Fibroblast of villous mesenchyme (primary cell): Measurements from ENCODE around the gene GYG2. TPM values are rescaled to one million over a fixed set of nuclear protein-coding genes. Genes with fewer than 3 reads are reported as not detected.
"Not testable (repeated sequence)": the region's sequence is repeated elsewhere in the genome, so short reads cannot be mapped to it uniquely, and the experiment has no call there.

ENCODE experiments used
- DNase-seq: peaks from one replicate; pipeline ENCODE4 v3.0.0-alpha.2; 2010; ENCODE audit warnings: low read depth
- H3K4me3 ChIP-seq: 2 replicates; pipeline ENCODE4 v1.5.1; 2011; ENCODE audit warnings: low read depth, mild to moderate bottlenecking, low read length
- total RNA-seq: library from RNA; depleted of rRNA; stranded (reverse); fragments of >200 nt; gene quantifications from 2 replicates; pipeline ENCODE4 v1.2.3, GENCODE V29; 2012
- TF ChIP-seq, protein P1 (sequence below): IDR thresholded peaks from 2 replicates; pipeline ENCODE4 v1.5.1; 2012; ENCODE audit warnings: low read depth, mild to moderate bottlenecking, low read length; ENCODE audit not compliant: insufficient read depth

Gene GYG2
- total RNA-seq, 1 donor: 3.5 TPM

DNA sequence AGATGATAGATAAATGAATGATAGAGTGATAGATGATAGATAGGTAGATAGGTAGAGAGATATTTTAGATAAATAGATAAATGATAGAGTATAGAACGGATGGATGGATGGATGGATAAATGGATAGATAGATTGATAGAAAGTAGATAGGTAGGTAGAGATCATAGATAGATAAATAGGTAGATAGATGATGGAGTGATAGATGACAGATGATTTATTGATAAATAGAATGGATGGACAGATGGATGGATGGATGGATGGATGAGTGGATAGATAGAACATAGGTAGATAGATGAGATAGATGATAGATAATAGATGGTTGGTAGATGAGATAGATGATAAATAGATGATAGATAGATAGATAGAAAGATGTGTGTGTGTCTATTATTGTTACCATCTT is 50.9 kb downstream of the GYG2 start:
- DNase-seq: no peak
- H3K4me3 ChIP-seq: no peak overlapping the region
- TF ChIP-seq, protein P1, sequence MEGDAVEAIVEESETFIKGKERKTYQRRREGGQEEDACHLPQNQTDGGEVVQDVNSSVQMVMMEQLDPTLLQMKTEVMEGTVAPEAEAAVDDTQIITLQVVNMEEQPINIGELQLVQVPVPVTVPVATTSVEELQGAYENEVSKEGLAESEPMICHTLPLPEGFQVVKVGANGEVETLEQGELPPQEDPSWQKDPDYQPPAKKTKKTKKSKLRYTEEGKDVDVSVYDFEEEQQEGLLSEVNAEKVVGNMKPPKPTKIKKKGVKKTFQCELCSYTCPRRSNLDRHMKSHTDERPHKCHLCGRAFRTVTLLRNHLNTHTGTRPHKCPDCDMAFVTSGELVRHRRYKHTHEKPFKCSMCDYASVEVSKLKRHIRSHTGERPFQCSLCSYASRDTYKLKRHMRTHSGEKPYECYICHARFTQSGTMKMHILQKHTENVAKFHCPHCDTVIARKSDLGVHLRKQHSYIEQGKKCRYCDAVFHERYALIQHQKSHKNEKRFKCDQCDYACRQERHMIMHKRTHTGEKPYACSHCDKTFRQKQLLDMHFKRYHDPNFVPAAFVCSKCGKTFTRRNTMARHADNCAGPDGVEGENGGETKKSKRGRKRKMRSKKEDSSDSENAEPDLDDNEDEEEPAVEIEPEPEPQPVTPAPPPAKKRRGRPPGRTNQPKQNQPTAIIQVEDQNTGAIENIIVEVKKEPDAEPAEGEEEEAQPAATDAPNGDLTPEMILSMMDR: no peak

DNA sequence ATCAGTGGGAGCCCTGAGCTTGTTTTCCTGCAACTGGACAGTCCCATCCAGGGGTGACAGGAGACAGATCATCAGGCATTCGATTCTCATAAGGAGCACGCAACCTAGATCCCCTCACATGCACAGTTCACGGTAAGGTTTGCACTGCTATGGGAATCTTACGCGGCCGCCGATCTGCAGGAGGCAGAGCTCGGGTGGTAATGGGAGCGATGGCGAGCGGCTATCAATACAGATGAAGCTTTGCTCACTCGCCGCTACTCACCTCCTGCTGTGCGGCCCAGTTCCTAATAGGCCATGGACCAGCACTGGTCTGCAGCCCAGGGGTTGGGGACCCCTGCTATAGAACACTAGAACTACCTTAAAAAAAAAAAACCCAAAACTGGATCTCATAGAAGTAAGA is 55.0 kb downstream of the GYG2 start:
- TF ChIP-seq, protein P1: no peak
- H3K4me3 ChIP-seq: no peak overlapping the region
- no peak for DNase-seq

DNA sequence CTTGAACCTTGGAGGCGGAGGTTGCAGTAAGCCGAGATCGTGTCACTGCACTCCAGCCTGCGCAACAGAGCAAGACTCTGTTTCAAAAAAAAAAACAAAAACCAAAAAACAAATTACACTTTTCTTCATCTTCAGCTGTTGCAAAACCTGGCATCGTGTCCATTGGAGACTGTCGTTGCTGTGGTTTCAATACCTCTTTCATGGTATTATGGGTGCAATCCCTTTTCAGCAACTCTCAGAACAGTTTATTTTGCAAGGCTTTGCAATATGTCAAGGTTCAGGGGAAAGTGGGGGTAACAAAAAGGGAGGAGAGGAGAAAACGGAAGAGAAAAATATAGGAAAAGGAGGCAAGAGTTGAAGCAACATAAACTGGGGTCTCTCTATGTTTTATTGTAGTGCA is 59.6 kb downstream of the GYG2 start:
- DNase-seq: peak; percentile 43
- TF ChIP-seq, protein P1: no peak
- no peak overlapping the region for H3K4me3 ChIP-seq

DNA sequence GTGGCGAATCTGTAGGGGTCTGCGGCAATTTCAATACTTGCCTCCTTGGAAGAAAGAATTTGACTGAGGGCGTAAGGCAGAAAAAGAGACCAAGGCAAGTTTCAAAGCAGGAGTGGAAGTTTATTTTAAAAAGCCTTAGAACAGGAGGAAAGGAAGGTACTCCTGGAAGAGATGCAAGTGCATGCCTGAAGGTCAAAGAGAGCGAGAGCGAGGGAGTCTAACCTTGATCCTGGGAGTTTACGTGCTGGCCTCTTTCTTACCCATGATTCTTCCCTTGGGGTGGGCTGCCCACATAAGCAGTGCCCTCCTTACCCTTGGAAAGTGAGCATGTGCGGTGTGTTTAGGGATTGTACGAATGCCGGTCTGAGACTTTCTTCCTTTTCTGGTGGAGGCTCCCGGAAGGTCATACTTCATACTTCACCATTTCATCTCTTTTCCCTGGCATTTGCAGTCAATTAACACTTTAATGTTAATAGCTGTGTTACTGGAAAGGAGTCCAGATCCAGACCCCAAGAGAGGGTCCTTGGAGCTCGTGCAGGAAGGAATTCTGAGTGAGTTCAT is 60.4 kb downstream of the GYG2 start:
- peak overlapping the region; percentile 50 for H3K4me3 ChIP-seq
- TF ChIP-seq, protein P1: no peak
- no peak for DNase-seq

DNA sequence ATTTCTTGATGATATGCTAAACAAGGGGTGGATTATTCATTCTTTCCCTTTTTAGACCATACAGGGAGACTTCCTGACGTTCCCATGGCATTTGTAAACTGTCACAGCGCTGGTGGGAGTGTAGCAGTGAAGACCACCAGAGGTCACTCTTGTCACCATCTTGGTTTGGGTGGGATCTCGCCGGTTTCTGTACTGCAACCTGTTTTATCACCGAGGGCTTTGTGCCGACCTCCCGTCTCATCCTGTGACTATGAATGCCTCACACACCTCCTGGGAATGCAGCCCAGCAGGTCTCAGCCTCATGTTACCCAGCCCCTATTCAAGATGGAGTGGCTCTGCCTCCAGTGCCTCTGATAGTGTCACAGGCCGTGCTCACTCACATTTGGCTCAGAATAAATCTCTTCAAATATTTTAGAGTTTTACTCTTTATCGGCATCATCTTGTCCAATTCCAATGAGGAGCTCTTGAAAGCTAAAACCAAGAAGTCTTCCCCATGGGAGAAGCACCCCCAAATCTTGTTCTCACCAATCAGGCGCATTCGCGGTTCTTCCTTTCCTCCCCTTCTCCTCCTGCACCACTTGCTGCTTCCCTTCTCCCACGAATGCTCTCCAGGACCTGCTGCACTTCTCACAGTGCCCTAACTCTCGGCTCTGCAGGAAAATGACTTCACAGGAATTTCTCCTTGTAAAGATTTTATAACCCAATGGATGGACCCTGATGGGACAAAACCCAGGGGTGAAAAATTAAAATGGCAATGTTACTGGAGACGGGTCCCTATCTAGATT is 61.2 kb downstream of the GYG2 start:
- not testable (repeated sequence) for DNase-seq
- TF ChIP-seq, protein P1: peak; percentile 35
- H3K4me3 ChIP-seq: peak overlapping the region; percentile 50

DNA sequence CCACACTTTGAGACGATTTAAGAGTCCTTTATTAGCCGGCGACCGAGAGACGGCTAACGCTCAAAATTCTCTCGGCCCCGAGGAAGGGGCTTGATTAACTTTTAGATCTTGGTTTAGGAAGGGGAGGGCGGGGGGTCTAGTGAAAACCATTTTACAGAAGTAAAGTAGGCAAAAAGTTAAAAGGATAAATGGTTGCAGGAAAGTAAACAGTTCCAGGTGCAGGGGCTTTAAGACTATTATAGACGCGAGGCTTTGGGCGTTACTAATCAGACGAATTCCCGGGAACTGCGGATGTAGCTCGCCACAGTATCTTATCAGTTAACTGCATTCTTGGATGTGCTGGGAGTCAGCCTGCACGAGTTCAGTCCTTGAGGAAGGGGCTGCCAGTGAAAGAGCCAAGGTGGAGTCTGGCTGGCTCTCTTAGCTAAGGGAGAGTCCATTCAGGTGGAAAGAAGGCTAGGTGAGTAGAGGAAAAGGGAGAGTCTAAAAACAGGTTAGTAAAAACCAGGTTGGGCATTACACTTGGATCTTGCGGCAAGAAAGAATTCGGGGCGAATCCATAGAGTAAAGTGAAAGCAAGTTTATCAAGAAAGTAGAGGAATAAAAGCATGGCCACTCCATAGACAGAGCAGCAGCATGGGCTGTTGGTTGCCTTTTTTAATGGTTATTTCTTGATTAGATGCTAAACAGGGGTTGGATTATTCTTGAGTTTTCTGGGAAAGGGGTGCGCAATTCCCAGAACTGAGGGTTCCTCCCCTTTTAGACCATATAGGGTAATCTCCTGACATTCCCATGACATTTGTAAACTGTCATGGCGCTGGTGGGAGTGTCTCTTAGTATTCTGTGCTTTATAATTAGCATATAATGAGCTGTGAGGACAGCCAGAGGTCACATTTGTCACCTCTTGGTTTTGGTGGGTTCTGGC is 62.1 kb downstream of the GYG2 start:
- H3K4me3 ChIP-seq, DNase-seq: not testable (repeated sequence)

DNA sequence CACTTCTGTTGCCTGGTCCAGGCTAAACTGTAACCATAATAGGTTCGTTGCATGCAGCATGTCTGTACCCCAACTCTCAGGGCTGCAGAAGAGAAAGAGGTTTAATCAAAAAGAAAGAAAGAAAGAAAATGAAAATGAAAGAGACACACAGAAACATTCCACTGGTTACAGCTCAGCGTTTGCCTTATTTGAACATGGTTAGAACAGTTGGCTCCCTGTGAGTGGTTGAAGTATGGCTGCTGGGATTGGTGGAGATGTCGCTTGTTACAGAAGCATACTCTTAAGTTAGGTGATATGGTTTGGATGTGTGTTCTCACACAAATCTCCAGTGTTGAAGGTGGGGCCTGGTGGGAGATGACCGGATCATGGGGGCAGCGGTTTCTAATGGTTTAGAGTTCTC is 64.1 kb downstream of the GYG2 start:
- DNase-seq: no peak
- TF ChIP-seq, protein P1: no peak
- H3K4me3 ChIP-seq: no peak overlapping the region
